BJ (cell line): ENCODE results near the gene CDC42BPB. TPM values are rescaled to one million over a fixed set of nuclear protein-coding genes. Genes with fewer than 3 reads are reported as not detected.

ENCODE experiments used
- CTCF ChIA-PET: fragments of 350-600 bp; formaldehyde crosslinking; extraction: SDS; loops from one replicate; lab custom pipeline; 2021; ENCODE audit warnings: antibody characterized with exemption, inconsistent platforms; lab: Yijun Ruan, JAX
- POLR2A ChIA-PET: fragments of 300-600 bp; sonication (Branson Sonifier 250); formaldehyde crosslinking; extraction: SDS; loops from one replicate; lab custom pipeline; 2021; ENCODE audit warnings: antibody characterized with exemption; lab: Charles Lee
- DNase-seq: peaks from one replicate; pipeline ENCODE4 v3.0.0-alpha.2; 2011; ENCODE audit warnings: low read depth
- H3K27me3 ChIP-seq: 2 replicates; pipeline ENCODE4 v1.6.0; 2011; ENCODE audit warnings: low read length; ENCODE audit not compliant: control insufficient read depth, insufficient read depth
- H3K36me3 ChIP-seq: 2 replicates; pipeline ENCODE4 v1.5.1; 2011; ENCODE audit warnings: low read length; ENCODE audit not compliant: control insufficient read depth, insufficient read depth
- H3K4me3 ChIP-seq: 2 replicates; pipeline ENCODE4 v1.5.1; 2011; ENCODE audit warnings: low read depth, mild to moderate bottlenecking, control low read depth, low read length
- polyA plus RNA-seq: library from polyadenylated mRNA; depleted of rRNA; stranded (reverse); fragments of >200 nt; gene quantifications from 2 replicates; pipeline ENCODE4 v1.2.3, GENCODE V29; 2011
- TF ChIP-seq, protein P1 (sequence below): IDR thresholded peaks from 2 replicates; pipeline ENCODE4 v1.5.1; 2011; ENCODE audit warnings: low read depth, mild to moderate bottlenecking, control low read depth, inconsistent platforms, low read length, moderate library complexity; ENCODE audit not compliant: insufficient read depth

Gene CDC42BPB
- polyA plus RNA-seq, 1 experiment: 66.5 TPM

DNA sequence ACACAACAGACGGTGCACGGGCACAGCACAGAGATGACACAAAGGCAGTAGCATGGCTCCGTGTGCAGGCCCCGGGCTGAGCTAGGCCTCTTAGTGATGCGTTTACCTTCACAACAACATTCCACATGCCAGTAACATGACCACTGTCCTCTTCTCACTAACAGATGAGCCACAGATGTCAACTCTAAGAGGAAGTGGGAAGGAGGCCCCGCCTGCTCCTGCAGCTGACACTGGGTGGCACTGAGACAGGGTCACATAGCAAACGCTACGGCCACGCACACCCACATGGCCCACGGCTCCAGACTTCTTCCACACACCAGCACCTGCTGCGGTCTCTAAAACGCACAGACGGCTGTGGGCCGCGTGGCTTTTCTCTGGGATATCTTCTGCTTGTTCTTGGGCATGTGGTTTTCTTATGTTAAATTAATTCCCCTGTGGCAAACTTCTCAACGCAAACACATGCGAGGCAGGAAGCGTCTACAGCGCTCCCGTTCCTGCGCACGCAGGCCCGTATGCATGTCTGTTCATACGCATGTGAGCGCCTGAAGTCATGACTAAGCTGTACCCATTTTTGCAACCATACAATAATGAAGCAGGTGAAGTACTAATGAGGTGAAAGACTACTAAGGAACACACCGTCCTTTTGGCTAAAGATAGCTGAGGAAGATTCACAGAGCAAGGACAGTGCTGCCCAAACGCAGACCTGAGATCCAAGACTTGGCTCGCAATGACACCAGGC is 108.1 kb downstream of the CDC42BPB start:
- TF ChIP-seq, protein P1, sequence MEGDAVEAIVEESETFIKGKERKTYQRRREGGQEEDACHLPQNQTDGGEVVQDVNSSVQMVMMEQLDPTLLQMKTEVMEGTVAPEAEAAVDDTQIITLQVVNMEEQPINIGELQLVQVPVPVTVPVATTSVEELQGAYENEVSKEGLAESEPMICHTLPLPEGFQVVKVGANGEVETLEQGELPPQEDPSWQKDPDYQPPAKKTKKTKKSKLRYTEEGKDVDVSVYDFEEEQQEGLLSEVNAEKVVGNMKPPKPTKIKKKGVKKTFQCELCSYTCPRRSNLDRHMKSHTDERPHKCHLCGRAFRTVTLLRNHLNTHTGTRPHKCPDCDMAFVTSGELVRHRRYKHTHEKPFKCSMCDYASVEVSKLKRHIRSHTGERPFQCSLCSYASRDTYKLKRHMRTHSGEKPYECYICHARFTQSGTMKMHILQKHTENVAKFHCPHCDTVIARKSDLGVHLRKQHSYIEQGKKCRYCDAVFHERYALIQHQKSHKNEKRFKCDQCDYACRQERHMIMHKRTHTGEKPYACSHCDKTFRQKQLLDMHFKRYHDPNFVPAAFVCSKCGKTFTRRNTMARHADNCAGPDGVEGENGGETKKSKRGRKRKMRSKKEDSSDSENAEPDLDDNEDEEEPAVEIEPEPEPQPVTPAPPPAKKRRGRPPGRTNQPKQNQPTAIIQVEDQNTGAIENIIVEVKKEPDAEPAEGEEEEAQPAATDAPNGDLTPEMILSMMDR: no peak
- peak; percentile 32 for DNase-seq
- no peaks in the 10 kb centered on the region for H3K27me3 ChIP-seq
- H3K4me3 ChIP-seq: no peak overlapping the region
- H3K36me3 ChIP-seq: peaks cover 60% of the 10 kb centered on the region
- POLR2A ChIA-PET: no interaction called here
- CTCF ChIA-PET: interaction anchor here (0.6 kb wide), 1 partner anchor 15 kb away, joined by 3 read pairs; no protein-coding TSS in a partner anchor

DNA sequence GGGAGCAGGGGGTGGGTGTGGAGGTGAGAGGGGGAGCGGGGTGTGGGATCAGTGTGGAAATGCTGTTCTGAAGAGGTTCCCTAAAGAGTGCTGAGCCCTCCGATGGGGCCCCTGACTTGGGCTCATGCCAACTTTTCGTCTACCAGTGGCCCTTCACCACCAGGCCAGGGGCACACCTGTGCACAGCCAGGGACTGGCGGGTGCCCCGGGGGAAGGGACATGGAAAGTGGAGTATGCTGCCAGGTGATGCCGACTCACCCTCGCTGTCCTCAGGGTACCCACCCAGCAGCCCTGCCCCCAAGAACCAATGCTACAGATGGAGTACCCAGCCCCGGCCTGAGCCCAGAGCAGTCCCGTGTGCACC is 108.7 kb downstream of the CDC42BPB start:
- no peaks in the 10 kb centered on the region for H3K27me3 ChIP-seq
- ChIA-PET CTCF (no interaction called here), POLR2A (no interaction called here)
- no peak for DNase-seq
- TF ChIP-seq, protein P1: no peak
- no peak overlapping the region for H3K4me3 ChIP-seq
- H3K36me3 ChIP-seq: peaks cover 64% of the 10 kb centered on the region

DNA sequence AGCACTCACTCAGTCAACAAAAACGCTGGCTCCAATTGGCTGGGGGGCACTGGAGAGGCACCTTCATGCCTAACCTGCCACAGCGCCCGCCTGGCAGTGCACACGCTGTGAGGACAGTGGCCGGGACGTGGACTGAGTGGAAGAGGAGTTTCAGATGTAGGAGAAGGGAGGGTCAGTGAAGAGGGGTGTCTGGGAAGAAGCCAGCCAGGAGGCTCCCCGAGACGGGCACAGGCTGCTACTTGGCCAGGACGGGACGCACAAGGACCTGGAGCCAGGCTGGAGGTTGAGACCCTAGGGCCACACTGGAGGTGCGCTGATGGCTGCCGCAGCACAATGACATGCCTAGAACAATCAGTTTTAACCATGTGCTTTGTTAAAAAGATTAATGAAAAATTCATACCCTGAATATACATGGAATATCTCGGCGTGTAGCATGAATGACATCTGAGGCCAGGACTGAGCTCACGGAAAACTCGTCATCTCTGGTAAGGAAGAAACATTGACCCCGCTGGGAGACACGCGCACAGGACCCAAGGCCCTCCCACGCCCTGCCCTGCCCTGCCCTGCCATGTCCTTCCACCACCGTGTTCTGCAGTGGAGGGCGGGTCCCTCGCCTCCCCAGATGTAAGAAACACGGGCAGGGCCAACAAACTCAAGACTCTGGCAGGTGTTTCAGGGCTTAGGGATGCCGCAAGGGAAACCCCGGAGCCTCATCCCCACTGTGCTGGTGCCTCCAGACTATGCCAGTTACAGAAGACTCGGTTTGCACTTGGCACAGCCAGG is 109.8 kb downstream of the CDC42BPB start:
- H3K4me3 ChIP-seq: no peak overlapping the region
- POLR2A ChIA-PET: no interaction called here
- CTCF ChIA-PET: no interaction called here
- DNase-seq: no peak
- no peaks in the 10 kb centered on the region for H3K27me3 ChIP-seq
- TF ChIP-seq, protein P1: no peak
- H3K36me3 ChIP-seq: peaks cover 57% of the 10 kb centered on the region

DNA sequence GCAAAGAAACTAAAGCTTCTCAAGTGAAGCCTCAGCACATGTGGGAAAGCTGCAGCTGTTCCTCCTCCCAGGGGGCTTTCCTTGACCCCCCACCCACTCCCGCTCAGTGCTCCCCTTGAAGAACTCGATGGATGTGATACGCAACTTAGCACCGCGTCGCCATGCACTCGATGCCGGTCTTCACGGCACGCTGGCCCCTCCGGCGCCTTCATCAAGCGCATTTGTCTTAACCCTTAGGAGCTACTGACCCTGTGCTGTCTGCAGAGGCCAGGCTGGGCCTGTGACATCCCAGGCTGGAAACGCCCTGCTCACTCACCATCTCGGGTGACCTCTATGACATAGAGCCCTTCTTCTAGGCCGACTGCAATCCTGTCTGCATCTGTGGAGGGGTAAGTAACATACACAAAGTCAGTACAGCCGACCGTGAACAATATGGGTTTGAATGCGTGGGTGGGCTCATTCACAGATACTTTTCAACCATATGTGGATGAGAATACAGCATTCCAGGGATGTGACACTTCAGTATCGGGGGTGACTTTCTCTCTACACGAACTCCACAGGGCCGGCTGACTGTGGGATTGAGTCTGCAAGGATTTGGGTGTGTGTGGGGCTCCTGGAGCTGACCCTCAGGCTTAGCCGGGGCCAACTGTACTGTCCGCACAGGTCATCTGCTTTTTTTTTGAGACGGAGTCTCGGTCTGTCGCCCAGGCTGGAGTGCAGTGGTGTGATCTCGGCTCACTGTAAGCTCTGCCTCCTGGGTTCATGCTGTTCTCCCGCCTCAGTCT is 111.8 kb downstream of the CDC42BPB start:
- ChIA-PET CTCF (interaction anchor here (1.2 to 1.3 kb wide), 2 partner anchors 9 to 171 kb away, joined by 3 to 4 read pairs; no protein-coding TSS in a partner anchor), POLR2A (no interaction called here)
- no peak for DNase-seq
- no peaks in the 10 kb centered on the region for H3K27me3 ChIP-seq
- peaks cover 62% of the 10 kb centered on the region for H3K36me3 ChIP-seq
- TF ChIP-seq, protein P1: no peak
- H3K4me3 ChIP-seq: no peak overlapping the region
